Measurements from ENCODE around the gene PDC. TPM values are rescaled to one million over a fixed set of nuclear protein-coding genes. Genes with fewer than 3 reads are reported as not detected.
A peak's percentile ranks its signal among the peaks of the same experiment; 100 is the strongest.

Gene PDC
- total and polyA plus RNA-seq, 2 donors (not counting 3 experiments of a cell fraction or from before 2014, with no cell fraction given), result not detected

DNA sequence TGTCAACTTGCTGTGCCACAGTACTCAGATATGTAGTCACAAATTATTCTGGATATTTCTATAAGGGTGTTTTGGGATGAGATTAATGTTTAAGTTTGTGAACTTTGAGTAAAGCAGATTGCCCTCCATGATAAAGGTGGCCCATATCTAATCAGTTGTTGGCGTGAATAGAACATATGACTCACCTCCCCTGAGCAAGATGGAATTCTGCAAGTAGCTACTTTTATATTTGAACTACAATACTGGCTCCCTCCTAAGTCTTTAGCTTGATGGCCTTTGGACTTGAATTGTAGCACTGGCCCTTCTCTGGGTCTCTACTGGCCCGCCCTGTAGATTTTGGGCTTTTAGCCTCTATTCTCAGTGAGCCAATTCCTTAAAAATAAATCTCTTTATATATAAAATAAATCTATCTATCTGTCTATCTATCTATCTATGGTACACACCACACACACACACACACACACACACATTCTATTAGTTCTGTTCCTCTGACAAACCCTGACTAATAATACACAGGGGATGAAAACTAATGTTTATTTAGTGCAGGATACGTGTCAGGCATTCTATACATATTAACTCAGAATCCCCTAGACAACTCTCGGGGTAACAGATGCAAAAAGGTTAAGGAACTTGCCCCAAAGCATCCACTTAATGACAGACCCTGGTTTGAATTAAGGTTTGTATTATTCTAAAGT lies 37.9 kb upstream of the PDC start:
- peak overlapping the region; percentile 58 for H3K27ac ChIP-seq (ENCODE audit: insufficient read depth, low read depth, low read length)
- H3K79me2 ChIP-seq (ENCODE audit: control insufficient read depth, insufficient read depth, low read length), result no peaks in the 10 kb centered on the region
- no peaks in the 10 kb centered on the region for H4K20me1 ChIP-seq (replicated peaks; ENCODE audit: control insufficient read depth, extremely low read depth, insufficient read depth, low read length)
- TF ChIP-seq JUN (IDR thresholded peaks at IDR 0.05; ENCODE audit: borderline replicate concordance, insufficient read depth, insufficient read length, low read depth) (peak; percentile 73), POLR2AphosphoS5 (IDR thresholded peaks at IDR 0.05; ENCODE audit: insufficient read depth, low read depth, low read length) (peak; percentile 47), POLR2A (IDR thresholded peaks at IDR 0.05; ENCODE audit: low read depth, low read length) (no peak), EZH2 (IDR thresholded peaks at IDR 0.05; ENCODE audit: borderline replicate concordance, low read depth, low read length, severe bottlenecking) (no peak), MYC (IDR thresholded peaks at IDR 0.05; ENCODE audit: low read depth, low read length) (no peak), FOS (IDR thresholded peaks at IDR 0.05; ENCODE audit: borderline replicate concordance, insufficient read depth, low read length) (peak; percentile 84), GATA2 (IDR thresholded peaks at IDR 0.05; ENCODE audit: insufficient read depth, insufficient read length, low read depth, low read length) (peak; percentile 97)
- TF ChIP-seq, protein P1, sequence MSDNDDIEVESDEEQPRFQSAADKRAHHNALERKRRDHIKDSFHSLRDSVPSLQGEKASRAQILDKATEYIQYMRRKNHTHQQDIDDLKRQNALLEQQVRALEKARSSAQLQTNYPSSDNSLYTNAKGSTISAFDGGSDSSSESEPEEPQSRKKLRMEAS (IDR thresholded peaks at IDR 0.05; ENCODE audit: insufficient read depth, insufficient read length), result no peak
- TF ChIP-seq, protein P2, sequence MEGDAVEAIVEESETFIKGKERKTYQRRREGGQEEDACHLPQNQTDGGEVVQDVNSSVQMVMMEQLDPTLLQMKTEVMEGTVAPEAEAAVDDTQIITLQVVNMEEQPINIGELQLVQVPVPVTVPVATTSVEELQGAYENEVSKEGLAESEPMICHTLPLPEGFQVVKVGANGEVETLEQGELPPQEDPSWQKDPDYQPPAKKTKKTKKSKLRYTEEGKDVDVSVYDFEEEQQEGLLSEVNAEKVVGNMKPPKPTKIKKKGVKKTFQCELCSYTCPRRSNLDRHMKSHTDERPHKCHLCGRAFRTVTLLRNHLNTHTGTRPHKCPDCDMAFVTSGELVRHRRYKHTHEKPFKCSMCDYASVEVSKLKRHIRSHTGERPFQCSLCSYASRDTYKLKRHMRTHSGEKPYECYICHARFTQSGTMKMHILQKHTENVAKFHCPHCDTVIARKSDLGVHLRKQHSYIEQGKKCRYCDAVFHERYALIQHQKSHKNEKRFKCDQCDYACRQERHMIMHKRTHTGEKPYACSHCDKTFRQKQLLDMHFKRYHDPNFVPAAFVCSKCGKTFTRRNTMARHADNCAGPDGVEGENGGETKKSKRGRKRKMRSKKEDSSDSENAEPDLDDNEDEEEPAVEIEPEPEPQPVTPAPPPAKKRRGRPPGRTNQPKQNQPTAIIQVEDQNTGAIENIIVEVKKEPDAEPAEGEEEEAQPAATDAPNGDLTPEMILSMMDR (IDR thresholded peaks at IDR 0.05; ENCODE audit: extremely low read depth in 1 of 2, insufficient read depth in 1 of 2, low read depth in 1 of 2, low read length in 2 of 2), result no peak
- H3K36me3 ChIP-seq (ENCODE audit: control insufficient read depth in 2 of 2, extremely low read depth in 1 of 2, insufficient read depth in 2 of 2, low read length in 2 of 2), result no peaks in the 10 kb centered on the region
- H3K27me3 ChIP-seq (ENCODE audit: control insufficient read depth in 2 of 2, insufficient read depth in 2 of 2, low read length in 2 of 2), result no peaks in the 10 kb centered on the region
- FAIRE-seq (peak; percentile 49), DNase-seq (ENCODE audit: low read depth, low spot score) (peak; percentile 69)
- no peak overlapping the region for H2AFZ ChIP-seq (ENCODE audit: low read depth, low read length)
- H3K4me3 ChIP-seq (replicated peaks in 1 of 3; ENCODE audit: insufficient read depth in 1 of 3, low read depth in 1 of 3, low read length in 3 of 3), result no peak overlapping the region
- no peak overlapping the region for H3K9ac ChIP-seq (replicated peaks; ENCODE audit: extremely low read depth, insufficient read depth, low read length)
- CTCF ChIA-PET, result interaction anchor here (0.6 to 1.7 kb wide), 7 partner anchors 9 to 487 kb away, joined by 3 to 6 read pairs (median 3); no protein-coding TSS in a partner anchor
- no peaks in the 10 kb centered on the region for H3K9me3 ChIP-seq (replicated peaks; ENCODE audit: control insufficient read depth, insufficient read depth, low read length)
- H3K4me1 ChIP-seq (ENCODE audit: control insufficient read depth, extremely low read depth, insufficient read depth, low read length), result peaks cover 34% of the 10 kb centered on the region
- H3K4me2 ChIP-seq (ENCODE audit: insufficient read depth, low read length), result peak overlapping the region; percentile 3
- POLR2A ChIA-PET, result no interaction called here
- BruUV-seq (replicated peaks), result no TSS peak
- H3K9me1 ChIP-seq (replicated peaks; ENCODE audit: control insufficient read depth, extremely low read depth, insufficient read depth, low read length), result no peaks in the 10 kb centered on the region
- intact Hi-C loops (cut with micrococcal nuclease) (loop anchor here (2.0 to 5.0 kb wide), 2 partner anchors 76 to 103 kb away; no protein-coding TSS in a partner anchor), dilution Hi-C loops (cut with MboI; ENCODE audit: extremely low pct_ligation_motif_present, low sequenced_read_pairs) (no loop called here)

Measured in endothelial cell of umbilical vein (primary cell).